Activated CD4-positive, alpha-beta T cell treated with anti-CD3 and anti-CD28 coated beads, Interleukin-2, amount 10 ng/mL, durations not matched to agents 7 days and 5 days (primary cell): ENCODE data around the gene ZNF138. TPM values are rescaled to one million over a fixed set of nuclear protein-coding genes. Genes with fewer than 3 reads are reported as not detected.
A peak's percentile ranks its signal among the peaks of the same experiment; 100 is the strongest.
"Not testable (repeated sequence)": the region's sequence is repeated elsewhere in the genome, so short reads cannot be mapped to it uniquely, and the experiment has no call there.

Experiments
- CTCF ChIA-PET: fragments of 350-600 bp; sonication (Branson Sonifier 250); formaldehyde crosslinking; loops from one replicate; lab custom pipeline; 2021; ENCODE audit warnings: antibody characterized with exemption; lab: Charles Lee
- POLR2A ChIA-PET: fragments of 350-600 bp; sonication (Branson Sonifier 250); formaldehyde crosslinking; loops from one replicate; lab custom pipeline; 2021; ENCODE audit warnings: antibody characterized with exemption; lab: Charles Lee
- DNase-seq: peaks from one replicate; pipeline ENCODE4 v3.0.0-alpha.2; 2020
- H3K27ac Mint-ChIP-seq: one replicate; pipeline ENCODE4 v1.8.0; 2021; ENCODE audit warnings: mild to moderate bottlenecking, moderate library complexity, mixed read lengths
- H3K27me3 Mint-ChIP-seq: one replicate; pipeline ENCODE4 v1.8.0; 2021; ENCODE audit warnings: mixed read lengths
- H3K36me3 Mint-ChIP-seq: one replicate; pipeline ENCODE4 v1.8.0; 2021; ENCODE audit warnings: low read depth, mixed read lengths
- H3K4me1 Mint-ChIP-seq: one replicate; pipeline ENCODE4 v1.8.0; 2021; ENCODE audit warnings: mixed read lengths
- H3K4me3 Mint-ChIP-seq: one replicate; pipeline ENCODE4 v1.8.0; 2021; ENCODE audit warnings: mild to moderate bottlenecking, moderate library complexity, mixed read lengths
- H3K9me3 Mint-ChIP-seq: one replicate; pipeline ENCODE4 v1.8.0; 2021; ENCODE audit warnings: mixed read lengths
- total RNA-seq, 2 experiments: library from RNA; stranded (reverse); gene quantifications; one replicate each; pipeline ENCODE4 v1.2.3, GENCODE V29; 2021

The ZNF138 gene
- total RNA-seq, 2 experiments from 2014 or later: 11.2 to 14.1 TPM

GRCh38 chr7:64795176-64795575 is 948 bp downstream of the ZNF138 start:
- H3K27me3 Mint-ChIP-seq: no peaks in the 10 kb centered on the region
- CTCF ChIA-PET: no interaction called here

DNA sequence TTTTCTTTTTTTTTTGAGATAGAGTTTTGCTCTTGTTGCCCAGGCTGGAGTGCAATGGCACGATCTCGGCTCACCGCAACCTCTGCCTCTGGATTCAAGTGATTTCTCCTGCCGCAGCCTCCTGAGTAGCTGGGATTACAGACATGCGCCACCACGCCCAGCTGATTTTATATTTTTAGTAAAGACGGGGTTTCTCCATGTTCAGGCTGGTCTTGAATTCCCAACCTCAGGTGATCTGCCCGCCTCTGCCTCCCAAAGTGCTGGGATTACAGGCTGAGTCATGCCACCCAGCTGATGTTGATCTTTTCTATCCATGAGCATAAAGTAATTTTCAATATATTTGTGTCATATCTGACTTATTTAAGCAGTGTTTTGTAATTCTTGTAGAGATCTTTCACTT is 4.9 kb downstream of the ZNF138 start:
- peaks cover 70% of the 10 kb centered on the region for H3K36me3 Mint-ChIP-seq
- peaks cover 17% of the 10 kb centered on the region for H3K9me3 Mint-ChIP-seq
- H3K27me3 Mint-ChIP-seq, H3K27ac Mint-ChIP-seq, DNase-seq, POLR2A ChIA-PET, H3K4me3 Mint-ChIP-seq: not testable (repeated sequence)
- peaks cover 24% of the 10 kb centered on the region for H3K4me1 Mint-ChIP-seq
- CTCF ChIA-PET: interaction anchor here (0.9 kb wide), 1 partner anchor 9 kb away, joined by 3 read pairs; no protein-coding TSS in a partner anchor

More at GRCh38 chr7:64795176-64795575, 948 bp downstream of the ZNF138 start:
- peak overlapping the region; percentile 97 for H3K4me3 Mint-ChIP-seq
- peaks cover 6% of the 10 kb centered on the region for H3K9me3 Mint-ChIP-seq
- no peak for DNase-seq
- peak overlapping the region; percentile 99 for H3K27ac Mint-ChIP-seq
- peaks cover 24% of the 10 kb centered on the region for H3K4me1 Mint-ChIP-seq
- POLR2A ChIA-PET: no interaction called here
- peaks cover 36% of the 10 kb centered on the region for H3K36me3 Mint-ChIP-seq

DNA sequence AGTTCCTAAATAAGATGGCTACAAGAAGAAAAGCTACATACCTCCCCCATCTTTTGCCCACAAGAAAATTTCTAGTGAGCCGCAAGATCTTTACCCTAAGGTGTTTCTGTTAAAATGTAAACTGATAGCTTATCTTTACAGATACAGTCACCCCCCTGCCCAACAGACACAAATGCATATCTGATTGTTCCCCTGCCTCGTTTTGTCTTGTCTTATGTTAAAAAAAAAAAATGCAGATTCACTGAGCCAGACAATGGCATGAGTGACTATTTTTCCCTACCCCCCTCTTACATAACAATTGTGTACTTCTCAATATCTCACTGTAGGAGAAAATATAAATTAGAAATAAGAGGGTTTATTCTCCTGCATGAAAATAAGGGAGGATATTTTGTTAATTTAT is 8.5 kb downstream of the ZNF138 start:
- peaks cover 7% of the 10 kb centered on the region for H3K4me1 Mint-ChIP-seq
- no peak overlapping the region for H3K27ac Mint-ChIP-seq
- H3K27me3 Mint-ChIP-seq: no peaks in the 10 kb centered on the region
- no peak for DNase-seq
- peaks cover 69% of the 10 kb centered on the region for H3K36me3 Mint-ChIP-seq
- CTCF ChIA-PET: interaction anchor here (0.6 kb wide), 1 partner anchor 34 kb away, joined by 4 read pairs; no protein-coding TSS in a partner anchor
- H3K4me3 Mint-ChIP-seq: no peak overlapping the region
- H3K9me3 Mint-ChIP-seq: peaks cover 28% of the 10 kb centered on the region
- POLR2A ChIA-PET: interaction anchor here (0.7 kb wide), 1 partner anchor 101 kb away, joined by 12 read pairs; the partner anchor contains the start of gene ZNF273

GRCh38 chr7:64807731-64808365 is 13.6 kb downstream of the ZNF138 start:
- Mint-ChIP-seq H3K4me1 (peaks cover 2% of the 10 kb centered on the region), H3K27me3 (no peaks in the 10 kb centered on the region), H3K36me3 (peaks cover 43% of the 10 kb centered on the region), H3K4me3 (no peak overlapping the region), H3K27ac (no peak overlapping the region), H3K9me3 (peaks cover 19% of the 10 kb centered on the region)
- ChIA-PET CTCF (interaction anchor here (0.6 kb wide), 1 partner anchor 9 kb away, joined by 3 read pairs; no protein-coding TSS in a partner anchor), POLR2A (no interaction called here)
- DNase-seq: no peak

DNA sequence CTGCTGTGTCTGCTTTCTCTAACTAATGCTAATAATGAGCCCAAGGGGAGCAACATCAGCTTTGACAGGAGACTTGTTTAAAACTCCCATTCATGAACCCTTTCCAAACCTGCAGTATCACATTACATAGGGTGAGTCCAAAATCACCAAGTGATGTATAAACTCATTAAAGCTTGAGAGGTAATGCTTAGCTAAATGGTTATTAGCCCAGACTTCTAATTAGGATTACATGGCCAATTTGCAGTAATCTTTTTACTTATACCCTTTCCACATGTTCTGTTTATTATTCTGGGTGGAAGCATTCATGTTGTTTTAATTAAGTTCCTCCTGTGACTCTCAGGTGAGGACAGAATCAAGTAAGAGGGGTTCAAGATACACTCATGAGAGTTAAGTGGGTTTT is 17.5 kb downstream of the ZNF138 start:
- H3K9me3 Mint-ChIP-seq: peaks cover 9% of the 10 kb centered on the region
- no peak overlapping the region for H3K4me3 Mint-ChIP-seq
- H3K27ac Mint-ChIP-seq: no peak overlapping the region
- H3K27me3 Mint-ChIP-seq: no peaks in the 10 kb centered on the region
- no peak for DNase-seq
- CTCF ChIA-PET: no interaction called here
- H3K4me1 Mint-ChIP-seq: peaks cover 2% of the 10 kb centered on the region
- POLR2A ChIA-PET: no interaction called here
- H3K36me3 Mint-ChIP-seq: peaks cover 45% of the 10 kb centered on the region

- Mint-ChIP-seq H3K36me3 (peaks cover 40% of the 10 kb centered on the region), H3K27ac (no peak overlapping the region)
Measured at GRCh38 chr7:64830926-64831325, 36.7 kb downstream of the ZNF138 start.

GRCh38 chr7:64832136-64832535 is 37.9 kb downstream of the ZNF138 start:
- Mint-ChIP-seq H3K4me1 (no peaks in the 10 kb centered on the region), H3K4me3 (no peak overlapping the region), H3K9me3 (peaks cover 54% of the 10 kb centered on the region), H3K36me3 (peaks cover 42% of the 10 kb centered on the region), H3K27ac (no peak overlapping the region), H3K27me3 (no peaks in the 10 kb centered on the region)
- ChIA-PET POLR2A (no interaction called here), CTCF (no interaction called here)
- no peak for DNase-seq

More at GRCh38 chr7:64830926-64831325, 36.7 kb downstream of the ZNF138 start:
- no peaks in the 10 kb centered on the region for H3K27me3 Mint-ChIP-seq
- ChIA-PET POLR2A (no interaction called here), CTCF (no interaction called here)
- DNase-seq: no peak
- H3K4me3 Mint-ChIP-seq: no peak overlapping the region
- peaks cover 43% of the 10 kb centered on the region for H3K9me3 Mint-ChIP-seq
- no peaks in the 10 kb centered on the region for H3K4me1 Mint-ChIP-seq

GRCh38 chr7:64834989-64835388 is 40.8 kb downstream of the ZNF138 start:
- Mint-ChIP-seq H3K27ac (no peak overlapping the region), H3K36me3 (peaks cover 37% of the 10 kb centered on the region), H3K4me1 (no peaks in the 10 kb centered on the region), H3K27me3 (no peaks in the 10 kb centered on the region), H3K9me3 (peaks cover 71% of the 10 kb centered on the region), H3K4me3 (no peak overlapping the region)
- DNase-seq: no peak
- CTCF ChIA-PET: no interaction called here
- POLR2A ChIA-PET: no interaction called here

GRCh38 chr7:64835856-64836255 is 41.6 kb downstream of the ZNF138 start:
- DNase-seq, POLR2A ChIA-PET, H3K4me1 Mint-ChIP-seq, CTCF ChIA-PET, H3K27ac Mint-ChIP-seq, H3K4me3 Mint-ChIP-seq, H3K27me3 Mint-ChIP-seq: not testable (repeated sequence)
- Mint-ChIP-seq H3K9me3 (peaks cover 70% of the 10 kb centered on the region), H3K36me3 (peaks cover 30% of the 10 kb centered on the region)

DNA sequence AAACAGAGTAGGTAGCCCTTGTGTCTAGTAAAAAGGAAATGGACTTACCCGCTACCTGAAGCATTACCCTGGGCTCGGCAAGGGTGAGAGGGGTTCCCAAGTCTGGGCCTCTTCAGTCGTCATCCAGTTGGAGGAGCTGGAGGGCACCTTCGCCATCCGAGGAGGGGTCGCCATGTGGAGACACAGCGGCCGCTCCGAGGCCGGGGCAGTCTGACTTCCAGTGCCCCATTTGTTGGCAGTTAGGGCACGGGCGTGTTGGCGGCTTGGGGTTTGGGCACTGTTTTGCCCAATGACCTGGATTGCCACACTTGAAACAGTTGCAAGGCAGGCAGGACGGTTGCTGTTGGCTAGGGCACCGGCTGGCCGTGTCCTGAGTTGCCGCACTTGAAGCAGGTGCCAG is 43.8 kb downstream of the ZNF138 start:
- H3K4me1 Mint-ChIP-seq, DNase-seq, POLR2A ChIA-PET, H3K4me3 Mint-ChIP-seq, CTCF ChIA-PET, H3K27me3 Mint-ChIP-seq, H3K27ac Mint-ChIP-seq: not testable (repeated sequence)
- Mint-ChIP-seq H3K9me3 (peaks cover 52% of the 10 kb centered on the region), H3K36me3 (peaks cover 11% of the 10 kb centered on the region)

GRCh38 chr7:64838691-64839090 is 44.5 kb downstream of the ZNF138 start:
- no peak overlapping the region for H3K27ac Mint-ChIP-seq
- no peak overlapping the region for H3K4me3 Mint-ChIP-seq
- CTCF ChIA-PET: no interaction called here
- DNase-seq: no peak
- H3K27me3 Mint-ChIP-seq: no peaks in the 10 kb centered on the region
- no peaks in the 10 kb centered on the region for H3K4me1 Mint-ChIP-seq
- peaks cover 10% of the 10 kb centered on the region for H3K36me3 Mint-ChIP-seq
- POLR2A ChIA-PET: no interaction called here
- peaks cover 54% of the 10 kb centered on the region for H3K9me3 Mint-ChIP-seq

DNA sequence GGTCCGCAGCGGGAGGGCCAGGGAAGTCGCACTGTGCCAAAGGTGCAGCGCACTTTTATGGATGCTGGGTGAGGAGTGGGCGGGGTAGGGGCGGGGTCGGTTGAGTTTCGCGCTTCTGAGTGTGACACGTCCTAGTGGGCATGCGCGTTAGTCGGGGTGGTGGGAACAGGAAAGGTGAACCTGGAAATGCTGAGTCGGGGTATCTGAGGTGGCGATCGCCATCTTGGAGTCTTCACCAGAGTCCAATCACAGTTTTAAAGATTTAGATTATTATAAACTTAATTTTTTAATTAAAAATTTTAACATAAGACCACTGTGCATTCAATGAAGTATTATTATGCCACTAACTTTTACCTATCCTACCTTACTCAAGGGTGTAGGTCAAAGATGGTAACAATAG is 45.7 kb downstream of the ZNF138 start:
- DNase-seq: no peak
- Mint-ChIP-seq H3K27me3 (no peaks in the 10 kb centered on the region), H3K36me3 (peaks cover 10% of the 10 kb centered on the region), H3K27ac (no peak overlapping the region), H3K9me3 (peaks cover 47% of the 10 kb centered on the region), H3K4me1 (no peaks in the 10 kb centered on the region), H3K4me3 (no peak overlapping the region)
- ChIA-PET POLR2A (no interaction called here), CTCF (no interaction called here)

DNA sequence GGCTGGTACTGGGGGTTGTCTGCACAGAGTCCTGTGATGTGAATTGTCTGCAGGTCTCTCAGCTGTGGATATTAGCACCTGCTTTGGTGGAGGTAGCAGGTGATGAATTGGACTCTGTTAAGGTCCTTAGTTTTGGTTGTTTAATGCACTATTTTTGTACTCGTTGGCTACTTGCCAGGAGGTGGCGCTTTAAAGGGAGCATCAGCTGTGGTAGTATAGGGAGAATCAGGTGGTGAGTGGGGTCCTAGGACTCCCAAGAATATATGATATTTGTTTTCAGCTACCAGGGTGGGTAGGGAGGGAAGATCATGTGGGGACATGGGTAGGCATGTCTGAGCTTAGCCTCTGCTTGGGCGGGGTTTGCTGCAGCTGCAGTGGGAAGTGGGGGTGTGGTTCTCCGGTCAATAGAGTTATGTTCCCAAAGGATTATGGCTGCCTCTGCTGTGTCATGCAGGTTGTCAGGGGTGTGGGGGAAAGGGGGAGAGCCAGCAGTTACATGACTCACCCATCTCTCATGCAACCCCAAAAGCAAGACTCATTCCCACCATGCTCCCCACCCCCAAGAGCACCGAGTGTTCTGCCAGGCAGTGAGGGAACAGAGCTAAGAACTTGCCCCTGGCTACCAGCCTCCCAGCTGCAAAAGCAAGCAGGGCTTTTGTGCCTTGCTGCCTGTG is 55.2 kb downstream of the ZNF138 start:
- no peak for DNase-seq
- ChIA-PET CTCF (no interaction called here), POLR2A (no interaction called here)
- Mint-ChIP-seq H3K36me3 (no peaks in the 10 kb centered on the region), H3K27me3 (no peaks in the 10 kb centered on the region), H3K27ac (no peak overlapping the region), H3K9me3 (peaks cover 16% of the 10 kb centered on the region), H3K4me3 (no peak overlapping the region), H3K4me1 (no peaks in the 10 kb centered on the region)
